IPS-15b (cell line): ENCODE data around the gene RBBP4.

Experiments used
- H3K27me3 ChIP-seq: one replicate; pipeline ENCODE4 v1.6.1; 2013; ENCODE audit warnings: low read length; ENCODE audit not compliant: control insufficient read depth, insufficient read depth
- H3K36me3 ChIP-seq: one replicate; pipeline ENCODE4 v1.6.1; 2013; ENCODE audit warnings: low read length; ENCODE audit not compliant: control insufficient read depth, insufficient read depth
- H3K4me1 ChIP-seq: one replicate; pipeline ENCODE4 v1.6.1; 2013; ENCODE audit warnings: mild to moderate bottlenecking, low read length; ENCODE audit not compliant: control insufficient read depth, insufficient read depth
- H3K4me3 ChIP-seq: one replicate; pipeline ENCODE4 v1.5.1; 2013; ENCODE audit warnings: low read depth, low read length
- H3K9ac ChIP-seq: one replicate; pipeline ENCODE4 v1.6.1; 2013; ENCODE audit warnings: low read depth, mild to moderate bottlenecking, low read length
- H3K9me3 ChIP-seq: one replicate; pipeline ENCODE4 v1.6.1; 2013; ENCODE audit warnings: mild to moderate bottlenecking, low read length; ENCODE audit not compliant: control insufficient read depth, insufficient read depth

RBBP4 gene

DNA sequence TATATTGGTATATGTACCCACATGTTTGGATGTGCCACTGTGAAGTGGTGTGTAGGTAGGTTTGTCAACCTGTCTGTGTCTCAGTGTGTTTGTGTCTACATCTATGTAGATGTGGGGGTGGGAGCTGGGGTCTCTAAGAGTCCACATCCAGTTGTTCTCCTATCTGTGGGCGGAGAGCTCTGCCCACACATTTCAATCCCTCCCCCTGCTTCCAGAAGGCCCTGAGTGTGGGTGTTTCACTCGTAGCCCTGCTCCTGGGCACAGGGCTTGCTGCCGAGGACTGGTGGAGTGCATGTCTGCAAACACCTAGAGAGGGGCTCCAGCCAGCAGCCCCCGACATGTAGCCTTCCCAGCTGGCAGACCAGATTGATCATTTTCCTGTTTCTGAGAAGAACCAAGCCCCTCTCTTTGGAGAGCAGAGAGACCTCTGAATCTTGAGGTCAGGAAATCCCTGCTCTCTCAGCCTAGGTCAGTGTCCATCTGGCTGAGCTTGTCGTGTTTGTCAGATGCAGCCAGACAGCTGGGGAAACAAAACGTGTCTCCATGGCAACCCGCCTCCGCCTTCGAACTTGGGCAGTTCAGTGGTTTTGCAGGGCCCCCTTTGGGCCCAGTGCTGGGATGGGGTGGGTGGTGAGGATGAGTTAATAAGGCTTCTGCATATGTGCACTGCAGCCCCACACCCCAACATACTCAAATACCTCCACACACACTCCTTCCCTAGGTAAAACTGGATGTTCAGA is 82.7 kb downstream of the RBBP4 start:
- no peaks in the 10 kb centered on the region for H3K27me3 ChIP-seq
- H3K36me3 ChIP-seq: no peaks in the 10 kb centered on the region
- no peak overlapping the region for H3K9ac ChIP-seq
- no peaks in the 10 kb centered on the region for H3K9me3 ChIP-seq
- H3K4me1 ChIP-seq: peaks cover 16% of the 10 kb centered on the region
- H3K4me3 ChIP-seq: no peak overlapping the region
